Measurements from ENCODE around the gene RAPGEF4.
"Not testable (repeated sequence)": the region's sequence is repeated elsewhere in the genome, so short reads cannot be mapped to it uniquely, and the experiment has no call there.

RAPGEF4 gene

GRCh38 chr2:173017646-173018420 lies 282.2 kb downstream of the RAPGEF4 start:
- no peak for DNase-seq

GRCh38 chr2:173019755-173020154 lies 284.1 kb downstream of the RAPGEF4 start:
- no peak for DNase-seq

GRCh38 chr2:173021939-173022371 lies 286.3 kb downstream of the RAPGEF4 start:
- no peak for DNase-seq

- DNase-seq, result no peak
These were observed 288.1 kb downstream of the RAPGEF4 start for GRCh38 chr2:173023718-173024117.

GRCh38 chr2:173026479-173026878 lies 290.8 kb downstream of the RAPGEF4 start:
- DNase-seq, result no peak

GRCh38 chr2:173027181-173028128 lies 291.8 kb downstream of the RAPGEF4 start:
- peak; percentile 87 for DNase-seq

- DNase-seq, result peak; percentile 46
These were observed 292.5 kb downstream of the RAPGEF4 start for GRCh38 chr2:173028141-173028540.

- DNase-seq, result peak; percentile 66
These were observed 293.0 kb downstream of the RAPGEF4 start for GRCh38 chr2:173028671-173029070.

GRCh38 chr2:173030561-173031490 lies 295.2 kb downstream of the RAPGEF4 start:
- no peak for DNase-seq

- no peak for DNase-seq
These were observed 296.4 kb downstream of the RAPGEF4 start for GRCh38 chr2:173032032-173032431.

- no peak for DNase-seq
These were observed 297.4 kb downstream of the RAPGEF4 start for GRCh38 chr2:173033084-173033483.

- DNase-seq, result no peak
These were observed 298.5 kb downstream of the RAPGEF4 start for GRCh38 chr2:173034143-173034542.

- DNase-seq, result no peak
These were observed 301.8 kb downstream of the RAPGEF4 start for GRCh38 chr2:173037245-173038120.

- not testable (repeated sequence) for DNase-seq
These were observed 302.6 kb downstream of the RAPGEF4 start for GRCh38 chr2:173038257-173038656.

GRCh38 chr2:173040729-173041128 lies 305.1 kb downstream of the RAPGEF4 start:
- DNase-seq, result no peak

- DNase-seq, result no peak
These were observed 307.8 kb downstream of the RAPGEF4 start for GRCh38 chr2:173043476-173043875.

GRCh38 chr2:173043897-173044519 lies 308.4 kb downstream of the RAPGEF4 start:
- no peak for DNase-seq

- no peak for DNase-seq
These were observed 309.0 kb downstream of the RAPGEF4 start for GRCh38 chr2:173044686-173045085.

- no peak for DNase-seq
These were observed 309.5 kb downstream of the RAPGEF4 start for GRCh38 chr2:173045181-173045580.

GRCh38 chr2:173048522-173048896 lies 312.9 kb downstream of the RAPGEF4 start:
- DNase-seq, result peak; percentile 69
